MCF 10A (cell line): ENCODE measurements around the gene MTMR3. TPM values are rescaled to one million over a fixed set of nuclear protein-coding genes. Genes with fewer than 3 reads are reported as not detected.

Experiments used
- BruUV-seq: library from RNA; stranded (reverse); fragments of 400-500 nt; replicated peaks from 2 replicates; lab custom pipeline; 2021; lab: Mats Ljungman, UMichigan
- CTCF ChIA-PET: fragments of 300-600 bp; sonication (Branson Sonifier 250); formaldehyde crosslinking; extraction: SDS; loops from one replicate; lab custom pipeline; 2021; ENCODE audit warnings: antibody characterized with exemption, inconsistent platforms; lab: Yijun Ruan, JAX
- POLR2A ChIA-PET: fragments of 300-600, 350-650 bp; sonication (Branson Sonifier 250); formaldehyde crosslinking; extraction: SDS; loops from one replicate; lab custom pipeline; 2020; ENCODE audit warnings: antibody characterized with exemption, inconsistent platforms; lab: Yijun Ruan, JAX
- DNase-seq: peaks from one replicate; pipeline ENCODE4 v3.0.0-alpha.2; 2018; ENCODE audit not compliant: unreplicated experiment
- H3K27ac Mint-ChIP-seq: one replicate; pipeline ENCODE4 v1.8.0; 2022; ENCODE audit warnings: mild to moderate bottlenecking, low read depth, mixed read lengths; ENCODE audit not compliant: unreplicated experiment
- H3K27me3 Mint-ChIP-seq: one replicate; pipeline ENCODE4 v1.8.0; 2022; ENCODE audit warnings: mixed read lengths; ENCODE audit not compliant: insufficient read depth, unreplicated experiment
- H3K36me3 Mint-ChIP-seq: one replicate; pipeline ENCODE4 v1.8.0; 2022; ENCODE audit warnings: mild to moderate bottlenecking, moderate library complexity, mixed read lengths; ENCODE audit not compliant: insufficient read depth, unreplicated experiment
- H3K4me1 Mint-ChIP-seq: one replicate; pipeline ENCODE4 v1.8.0; 2022; ENCODE audit warnings: mixed read lengths; ENCODE audit not compliant: insufficient read depth, unreplicated experiment
- H3K4me3 Mint-ChIP-seq: one replicate; pipeline ENCODE4 v1.8.0; 2022; ENCODE audit warnings: mild to moderate bottlenecking, moderate library complexity, mixed read lengths; ENCODE audit not compliant: unreplicated experiment
- H3K9me3 Mint-ChIP-seq: one replicate; pipeline ENCODE4 v1.8.0; 2022; ENCODE audit warnings: mixed read lengths; ENCODE audit not compliant: unreplicated experiment
- intact Hi-C: fragments of 100-400 bp; cut with micrococcal nuclease; formaldehyde crosslinking; loops from 2 replicates; pipeline ENCODE4 v1.14.1; 2022
- total RNA-seq: library from RNA; stranded (reverse); gene quantifications from 2 replicates; pipeline ENCODE4 v1.2.3, GENCODE V29; 2022
- TF ChIP-seq, protein P1 (sequence below): fragments of 200-600 bp; IDR thresholded peaks from one replicate; pipeline ENCODE4 v1.8.0; 2022; ENCODE audit warnings: antibody characterized with exemption, mild to moderate bottlenecking; ENCODE audit not compliant: unreplicated experiment

Gene MTMR3
- total RNA-seq, 1 experiment from 2014 or later, result 34.4 TPM

DNA sequence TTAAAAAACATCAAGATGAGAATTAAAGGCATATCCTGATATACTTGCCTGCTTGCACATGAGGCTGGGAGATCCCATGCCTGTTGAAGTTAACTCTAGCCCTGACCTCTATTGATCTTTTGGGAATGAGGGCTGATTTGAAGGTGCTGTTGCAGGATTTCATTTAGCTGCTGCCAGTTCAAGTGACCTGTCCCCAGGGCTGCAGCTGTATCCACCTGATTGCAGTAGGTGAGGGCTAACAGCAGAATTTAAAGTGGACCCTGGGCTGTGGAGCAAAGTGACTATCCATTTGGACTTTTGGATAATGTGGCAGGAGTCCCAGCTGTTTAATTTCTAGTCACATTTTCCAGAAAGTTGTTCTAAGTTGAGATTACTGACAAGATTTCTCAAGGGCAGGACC lies 146.5 kb downstream of the MTMR3 start:
- DNase-seq, result no peak
- no peaks in the 10 kb centered on the region for H3K9me3 Mint-ChIP-seq
- BruUV-seq, result no TSS peak
- POLR2A ChIA-PET, result interaction anchor here (1.0 kb wide), 1 partner anchor 9 kb away, joined by 3 read pairs; no protein-coding TSS in a partner anchor
- H3K27me3 Mint-ChIP-seq, result no peaks in the 10 kb centered on the region
- peaks cover 9% of the 10 kb centered on the region for H3K4me1 Mint-ChIP-seq
- CTCF ChIA-PET, result interaction anchor here (0.5 kb wide), 1 partner anchor 47 kb away, joined by 3 read pairs; no protein-coding TSS in a partner anchor
- intact Hi-C loops, result no loop called here
- H3K4me3 Mint-ChIP-seq, result no peak overlapping the region
- H3K36me3 Mint-ChIP-seq, result peaks cover 24% of the 10 kb centered on the region
- H3K27ac Mint-ChIP-seq, result no peak overlapping the region
- TF ChIP-seq, protein P1, sequence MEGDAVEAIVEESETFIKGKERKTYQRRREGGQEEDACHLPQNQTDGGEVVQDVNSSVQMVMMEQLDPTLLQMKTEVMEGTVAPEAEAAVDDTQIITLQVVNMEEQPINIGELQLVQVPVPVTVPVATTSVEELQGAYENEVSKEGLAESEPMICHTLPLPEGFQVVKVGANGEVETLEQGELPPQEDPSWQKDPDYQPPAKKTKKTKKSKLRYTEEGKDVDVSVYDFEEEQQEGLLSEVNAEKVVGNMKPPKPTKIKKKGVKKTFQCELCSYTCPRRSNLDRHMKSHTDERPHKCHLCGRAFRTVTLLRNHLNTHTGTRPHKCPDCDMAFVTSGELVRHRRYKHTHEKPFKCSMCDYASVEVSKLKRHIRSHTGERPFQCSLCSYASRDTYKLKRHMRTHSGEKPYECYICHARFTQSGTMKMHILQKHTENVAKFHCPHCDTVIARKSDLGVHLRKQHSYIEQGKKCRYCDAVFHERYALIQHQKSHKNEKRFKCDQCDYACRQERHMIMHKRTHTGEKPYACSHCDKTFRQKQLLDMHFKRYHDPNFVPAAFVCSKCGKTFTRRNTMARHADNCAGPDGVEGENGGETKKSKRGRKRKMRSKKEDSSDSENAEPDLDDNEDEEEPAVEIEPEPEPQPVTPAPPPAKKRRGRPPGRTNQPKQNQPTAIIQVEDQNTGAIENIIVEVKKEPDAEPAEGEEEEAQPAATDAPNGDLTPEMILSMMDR, result no peak

DNA sequence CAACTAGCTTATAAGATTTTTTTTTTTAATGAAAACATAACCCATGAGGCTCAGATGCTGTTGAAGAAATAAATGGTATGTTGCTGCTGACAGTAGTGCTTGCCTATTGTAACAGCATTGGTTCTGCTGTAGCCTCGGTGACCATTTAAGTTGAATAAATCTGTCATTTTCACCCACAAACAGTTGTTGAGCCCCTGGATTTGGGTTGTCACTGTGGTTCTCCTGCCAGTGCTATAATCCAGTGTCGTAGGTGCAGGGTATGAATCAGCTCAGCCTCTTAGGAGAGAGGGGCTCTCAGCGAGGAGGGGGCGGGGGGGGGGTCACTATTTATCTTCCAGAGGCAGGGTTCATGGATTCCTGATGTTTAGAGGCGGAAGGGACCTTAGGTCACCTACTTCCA lies 147.4 kb downstream of the MTMR3 start:
- CTCF ChIA-PET, result no interaction called here
- intact Hi-C loops, result no loop called here
- BruUV-seq, result no TSS peak
- Mint-ChIP-seq H3K9me3 (no peaks in the 10 kb centered on the region), H3K4me1 (peaks cover 9% of the 10 kb centered on the region), H3K36me3 (peaks cover 20% of the 10 kb centered on the region), H3K27me3 (no peaks in the 10 kb centered on the region), H3K4me3 (no peak overlapping the region), H3K27ac (no peak overlapping the region)
- no peak for DNase-seq
- TF ChIP-seq, protein P1, result no peak
- POLR2A ChIA-PET, result no interaction called here

DNA sequence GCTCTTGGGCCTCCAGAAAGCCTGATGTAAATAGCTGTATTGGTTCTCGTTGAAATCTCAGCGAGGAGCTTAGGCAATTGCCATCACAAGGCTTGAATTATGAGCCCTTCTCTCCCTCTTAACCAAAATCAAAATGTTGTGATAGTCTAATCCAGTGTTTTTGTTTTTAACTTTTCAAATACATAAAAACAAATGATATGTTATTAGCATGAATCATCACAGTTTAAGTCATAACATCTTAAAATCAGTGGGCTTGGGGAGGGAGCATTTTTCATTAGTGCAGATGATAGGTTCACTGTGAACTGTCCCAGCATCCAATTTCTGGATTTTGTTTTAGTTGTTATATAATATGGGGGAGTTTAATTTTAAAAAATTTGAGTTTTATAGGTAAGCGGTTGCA lies 148.4 kb downstream of the MTMR3 start:
- H3K4me1 Mint-ChIP-seq, result peaks cover 9% of the 10 kb centered on the region
- no peak overlapping the region for H3K27ac Mint-ChIP-seq
- POLR2A ChIA-PET, result no interaction called here
- no peak for DNase-seq
- no peaks in the 10 kb centered on the region for H3K9me3 Mint-ChIP-seq
- no peaks in the 10 kb centered on the region for H3K27me3 Mint-ChIP-seq
- intact Hi-C loops, result no loop called here
- H3K36me3 Mint-ChIP-seq, result peaks cover 14% of the 10 kb centered on the region
- BruUV-seq, result no TSS peak
- no peak overlapping the region for H3K4me3 Mint-ChIP-seq
- CTCF ChIA-PET, result no interaction called here
- TF ChIP-seq, protein P1, result no peak

DNA sequence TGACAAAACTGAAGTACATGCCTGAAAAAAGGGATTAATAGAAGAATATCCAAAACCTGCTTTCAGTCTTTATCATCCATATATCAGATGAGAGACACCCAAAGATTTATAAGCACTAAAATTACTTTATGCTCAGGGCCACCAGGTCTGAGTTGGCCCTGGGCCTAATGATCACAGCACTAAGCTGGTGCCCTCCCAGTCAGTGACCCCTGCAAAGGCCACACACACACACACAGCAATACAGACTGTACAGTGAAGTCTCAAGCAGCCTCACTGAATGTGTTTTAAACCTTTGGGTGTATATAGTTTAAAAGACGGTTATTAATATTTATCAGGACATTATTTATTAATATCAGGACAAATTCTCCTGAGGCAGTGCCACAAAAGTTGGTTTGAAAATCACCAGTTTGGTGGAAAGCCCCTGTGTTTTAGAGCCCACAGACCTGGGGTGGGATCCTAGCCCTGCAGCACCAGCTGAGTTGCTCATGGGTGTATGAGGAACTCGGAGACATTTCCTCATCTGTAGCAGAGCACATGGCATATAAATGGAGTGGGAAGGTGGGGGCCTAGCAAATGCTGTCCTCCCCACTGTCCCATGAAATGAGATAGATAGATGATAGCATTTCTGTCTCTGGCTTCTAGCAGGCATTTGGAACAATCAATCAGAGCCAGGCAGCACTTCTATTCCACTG lies 148.9 kb downstream of the MTMR3 start:
- no peak overlapping the region for H3K27ac Mint-ChIP-seq

More for the DNA sequence above, 148.9 kb downstream of the MTMR3 start:
- POLR2A ChIA-PET, result interaction anchor here (0.6 kb wide), 1 partner anchor 70 kb away, joined by 3 read pairs; no protein-coding TSS in a partner anchor
- Mint-ChIP-seq H3K27me3 (no peaks in the 10 kb centered on the region), H3K4me1 (peaks cover 5% of the 10 kb centered on the region), H3K36me3 (peaks cover 14% of the 10 kb centered on the region), H3K9me3 (no peaks in the 10 kb centered on the region), H3K4me3 (no peak overlapping the region)
- TF ChIP-seq, protein P1, result no peak
- CTCF ChIA-PET, result no interaction called here
- intact Hi-C loops, result no loop called here
- DNase-seq, result no peak
- BruUV-seq, result TSS peak; percentile 2
